ENCODE measurements around the gene NEUROD2. TPM values are rescaled to one million over a fixed set of nuclear protein-coding genes. Genes with fewer than 3 reads are reported as not detected.
A peak's percentile ranks its signal among the peaks of the same experiment; 100 is the strongest.

Gene NEUROD2
- total and polyA plus RNA-seq, 2 of the 13 experiments (the other 11 are each of a cell fraction or from before 2014, with no cell fraction given): not detected

- no peak for TF ChIP-seq GLI4 (CRISPR knock-in tag; IDR thresholded peaks at IDR 0.05; ENCODE audit: borderline replicate concordance)
- TF ChIP-seq REST (IDR thresholded peaks at IDR 0.05; ENCODE audit: borderline replicate concordance in 1 of 2, low read depth in 1 of 2, low read length in 2 of 2): no peak
These were observed 35.6 kb upstream of the NEUROD2 start (continued) for GRCh38 chr17:39643271-39643670.

GRCh38 chr17:39642291-39643074 lies 34.8 kb upstream of the NEUROD2 start:
- FAIRE-seq: no peak
- POLR2A ChIA-PET: interaction anchor here (1.3 kb wide), 1 partner anchor 10 kb away, joined by 3 read pairs; no protein-coding TSS in a partner anchor
- Histone ChIP-seq H3K27me3 (ENCODE audit: control insufficient read depth in 1 of 2, insufficient read depth in 2 of 2, low read length in 2 of 2) (no peaks in the 10 kb centered on the region; a peak in 1 of 5 replicates), H2AFZ (ENCODE audit: low read length) (no peak overlapping the region), H3K36me3 (replicated peaks in 1 of 2; ENCODE audit: control insufficient read depth in 1 of 2, insufficient read depth in 2 of 2, low read length in 2 of 2) (peaks cover 0 to 2% of the 10 kb centered on the region in 2 experiments; a peak in 2 of 5 replicates), H3K4me3 (replicated peaks in 1 of 3; ENCODE audit: insufficient read depth in 1 of 3, low read depth in 2 of 3, low read length in 3 of 3) (no peak overlapping the region), H4K20me1 (ENCODE audit: insufficient read depth, low read length) (peaks cover 3% of the 10 kb centered on the region), H3K9ac (ENCODE audit: insufficient read depth, low read depth, low read length) (no peak overlapping the region), H3K4me1 (ENCODE audit: insufficient read depth, low read length) (peaks cover 56% of the 10 kb centered on the region), H3K27ac (ENCODE audit: extremely low read length, insufficient read depth, low read length) (no peak overlapping the region), H3K4me2 (ENCODE audit: low read depth, low read length) (no peak overlapping the region), H3K79me2 (ENCODE audit: insufficient read depth, low read length) (peaks cover 63% of the 10 kb centered on the region), H3K9me3 (ENCODE audit: low read length) (no peaks in the 10 kb centered on the region)
- in situ Hi-C loops (cut with HindIII; ENCODE audit: extremely low pct_ligation_motif_present, low pct_unique_long_range_greater_than_20kb): no loop called here
- no peak for DNase-seq (ENCODE audit: low spot score)
- CTCF ChIA-PET (ENCODE audit: low intra/inter-chr PET ratio, low total read pairs): no interaction called here
- 93% methylated on average over 9 of the region's 9 CpGs for WGBS (ENCODE audit: low lambda C conversion rate)
- BruUV-seq (replicated peaks): no TSS peak
- intact Hi-C loops (cut with micrococcal nuclease; ENCODE audit: unreplicated experiment): no loop called here
- ATAC-seq: no peak
- TF ChIP-seq ZNF720 (CRISPR knock-in tag; IDR thresholded peaks at IDR 0.05) (no peak), CSRNP2 (CRISPR knock-in tag; conservative IDR thresholded peaks at IDR 0.05; ENCODE audit: low read depth) (no peak), ZMYM3 (CRISPR knock-in tag; IDR thresholded peaks at IDR 0.05) (peak; percentile 56; the same call in 1 of the 2 replicates), RARA (CRISPR knock-in tag; IDR thresholded peaks at IDR 0.05) (no peak)

Data from HepG2 (cell line).